ENCODE results near the gene CDKAL1.
"Not testable (repeated sequence)": the region's sequence is repeated elsewhere in the genome, so short reads cannot be mapped to it uniquely, and the experiment has no call there.

The CDKAL1 gene

DNA sequence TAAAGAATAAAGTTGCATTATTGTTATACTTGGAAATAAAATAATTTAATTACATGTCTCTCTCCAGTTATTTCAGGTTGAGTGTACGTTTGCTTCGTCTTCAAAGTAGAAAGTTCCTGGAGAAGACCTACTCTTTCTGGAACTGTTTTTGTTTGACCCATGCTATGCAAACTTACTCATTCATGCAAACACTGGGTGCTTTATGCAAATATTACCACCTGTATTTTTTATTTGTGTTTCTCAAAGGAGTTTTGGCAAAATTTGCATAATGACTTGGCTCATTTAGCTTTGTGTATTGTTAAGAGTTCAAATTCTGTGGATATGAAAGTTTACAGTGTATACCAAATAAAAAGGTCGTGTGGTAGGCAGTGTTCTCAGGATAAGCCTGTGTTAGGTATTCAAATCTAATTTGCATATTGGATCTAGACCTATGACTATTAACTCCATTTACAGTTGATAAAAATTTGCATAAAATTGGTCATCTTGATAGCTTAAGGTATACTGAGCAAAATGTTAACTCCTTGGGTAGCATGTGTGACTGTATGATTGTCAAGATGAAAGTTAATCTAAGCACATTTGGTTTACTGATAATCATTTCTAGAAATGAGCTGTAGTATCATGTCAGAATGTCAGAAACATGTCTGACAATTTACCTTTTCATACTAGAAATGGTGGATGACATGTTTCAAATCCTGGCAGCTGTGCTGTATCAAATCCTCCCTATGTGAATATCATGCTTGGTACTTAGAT is 65.2 kb downstream of the CDKAL1 start:
- DNase-seq: no peak

DNA sequence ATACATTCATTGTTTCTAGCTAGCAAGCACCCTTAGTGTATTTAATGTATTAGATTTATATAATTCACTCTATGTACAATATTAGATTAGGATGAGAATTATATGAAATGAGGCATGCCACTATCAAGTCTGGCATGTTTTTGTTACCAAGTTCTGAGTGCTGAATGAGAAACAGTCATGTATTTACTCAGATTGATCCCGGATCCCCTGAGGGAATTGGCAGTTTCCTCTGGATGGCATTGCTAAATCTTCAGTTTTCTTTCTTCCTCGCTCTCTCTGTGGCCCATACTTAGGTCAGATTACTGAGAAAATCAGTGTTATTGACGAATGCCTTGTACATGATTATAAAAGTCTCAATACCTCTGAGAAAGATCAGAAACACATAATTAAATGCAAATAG is 66.6 kb downstream of the CDKAL1 start:
- DNase-seq: no peak

DNA sequence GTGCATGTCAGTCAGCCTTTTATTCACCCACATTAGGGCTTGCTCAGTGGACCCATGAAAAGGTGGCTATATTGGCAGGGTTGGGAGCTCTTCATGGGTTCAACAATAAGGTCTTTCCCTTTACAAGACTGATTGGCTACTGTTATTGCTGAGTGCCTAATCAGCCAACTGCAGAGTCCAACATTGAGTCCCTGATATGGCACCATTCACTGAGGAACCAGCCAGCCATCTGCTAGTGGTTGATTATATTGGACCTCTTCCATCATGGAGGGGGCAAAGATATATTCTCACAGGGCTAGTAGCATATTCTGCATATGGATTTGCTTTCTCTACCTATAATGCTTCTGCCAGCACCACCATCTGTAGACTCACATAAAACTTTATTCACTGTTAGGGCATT is 69.9 kb downstream of the CDKAL1 start:
- DNase-seq: no peak

DNA sequence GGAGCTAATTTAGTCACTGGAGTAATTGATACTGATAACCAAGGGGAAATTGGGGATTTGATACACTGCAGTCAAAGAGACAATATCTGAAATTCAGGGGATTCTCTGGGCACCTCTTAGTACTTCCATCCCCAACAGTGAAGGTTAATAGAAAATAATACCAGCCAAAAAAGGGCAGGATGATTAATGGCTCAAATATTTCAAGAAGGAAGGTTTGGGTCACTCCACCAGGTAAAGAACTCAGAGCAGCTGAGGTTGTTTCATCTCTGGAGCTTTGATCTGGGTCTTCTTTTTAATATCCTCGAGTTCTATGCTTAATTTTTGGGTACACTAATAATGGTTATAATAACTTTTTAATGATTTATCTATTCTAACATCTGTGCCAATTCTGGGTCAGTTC is 70.8 kb downstream of the CDKAL1 start:
- DNase-seq: no peak

DNA sequence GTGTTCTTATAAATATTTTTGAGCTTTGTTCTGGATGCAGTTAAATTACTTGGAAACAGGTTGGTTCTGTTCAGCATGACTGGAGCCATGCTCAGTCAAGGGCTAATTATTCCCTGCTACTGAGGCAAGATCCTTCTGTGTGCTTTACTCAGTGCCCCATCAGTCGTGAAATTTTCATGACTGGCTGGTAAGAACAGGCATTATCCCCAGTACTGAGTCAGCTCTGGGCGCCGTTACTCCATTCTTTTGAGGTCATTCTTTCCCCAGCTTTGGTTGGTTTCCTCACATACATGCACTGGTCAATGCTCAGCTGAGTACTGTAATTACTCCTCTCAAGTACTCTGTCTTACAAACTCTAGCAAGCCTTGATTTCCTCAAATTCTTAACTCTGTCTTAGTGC is 71.3 kb downstream of the CDKAL1 start:
- no peak for DNase-seq

DNA sequence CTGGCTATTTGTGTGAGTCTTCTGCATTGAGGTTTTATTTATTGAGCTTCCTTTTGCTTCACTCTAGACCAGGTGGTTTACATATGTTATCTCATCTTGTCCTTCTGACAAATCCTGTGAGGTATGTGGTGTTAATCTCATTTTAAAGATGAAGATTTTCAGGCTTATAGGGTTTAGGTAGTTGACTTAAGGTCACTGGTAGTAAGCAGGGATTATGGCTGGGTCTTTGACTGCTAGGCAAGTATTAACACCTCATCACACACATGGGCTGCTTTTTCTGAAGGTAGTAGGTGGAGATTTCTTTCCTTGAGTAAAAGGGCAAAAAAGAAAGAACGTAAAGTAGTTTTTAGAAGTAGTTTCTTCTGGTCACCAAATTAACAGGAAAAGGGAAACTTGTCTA is 72.6 kb downstream of the CDKAL1 start:
- no peak for DNase-seq

DNA sequence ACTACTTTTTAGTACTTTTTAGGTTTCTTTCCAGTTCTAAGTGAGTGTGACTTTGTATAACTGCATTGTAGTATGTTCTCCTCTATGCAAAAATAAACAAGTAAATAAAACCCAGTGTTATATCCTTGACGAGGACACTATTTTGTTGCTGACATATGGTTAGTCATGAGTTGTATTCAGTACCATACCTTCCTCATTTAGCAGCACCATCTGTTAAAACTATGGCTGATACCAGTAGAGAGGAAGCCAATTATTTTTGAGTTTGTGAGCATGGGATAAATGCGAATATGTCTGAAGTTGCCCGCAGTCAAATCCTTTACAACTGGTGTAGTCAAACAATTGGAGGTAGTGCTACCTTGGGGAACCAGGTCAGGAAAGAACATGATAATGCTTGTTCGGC is 74.1 kb downstream of the CDKAL1 start:
- DNase-seq: no peak

DNA sequence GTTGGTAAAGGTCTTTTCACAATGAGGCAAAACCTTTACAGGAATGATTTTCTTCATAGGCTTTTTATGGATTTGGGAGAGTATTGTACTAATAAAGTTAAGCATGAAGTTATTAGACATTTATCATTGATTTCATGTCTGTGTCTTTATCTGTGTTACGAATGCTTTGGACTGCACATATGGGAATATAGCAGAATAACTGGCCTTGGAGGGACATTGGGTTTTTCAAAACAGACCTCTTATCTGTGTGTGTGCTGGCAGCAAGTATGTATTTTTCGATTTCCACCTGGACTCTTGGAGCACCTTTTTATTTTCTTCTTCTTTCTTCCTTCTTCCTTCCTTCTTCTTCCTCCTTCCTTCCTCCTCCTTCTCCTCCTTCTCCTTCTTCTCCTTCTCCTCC is 74.6 kb downstream of the CDKAL1 start:
- DNase-seq: no peak

DNA sequence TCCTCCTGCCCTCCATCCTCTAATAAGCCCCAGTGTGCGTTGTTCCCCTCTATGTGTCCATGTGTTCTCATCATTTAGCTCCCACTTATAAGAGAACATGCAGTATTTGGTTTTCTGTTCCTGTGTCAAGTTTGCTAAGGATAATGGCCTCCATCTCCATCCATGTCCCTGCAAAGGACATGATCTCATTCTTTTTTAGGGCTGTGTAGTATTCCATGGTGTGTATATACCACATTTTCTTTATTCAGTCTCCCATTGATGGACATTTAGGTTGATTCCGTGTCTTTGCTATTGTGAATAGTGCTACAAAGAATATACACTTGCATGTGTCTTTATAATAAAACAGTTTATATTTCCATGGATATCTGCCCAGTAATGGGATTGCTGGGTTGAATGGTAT is 75.7 kb downstream of the CDKAL1 start:
- not testable (repeated sequence) for DNase-seq

DNA sequence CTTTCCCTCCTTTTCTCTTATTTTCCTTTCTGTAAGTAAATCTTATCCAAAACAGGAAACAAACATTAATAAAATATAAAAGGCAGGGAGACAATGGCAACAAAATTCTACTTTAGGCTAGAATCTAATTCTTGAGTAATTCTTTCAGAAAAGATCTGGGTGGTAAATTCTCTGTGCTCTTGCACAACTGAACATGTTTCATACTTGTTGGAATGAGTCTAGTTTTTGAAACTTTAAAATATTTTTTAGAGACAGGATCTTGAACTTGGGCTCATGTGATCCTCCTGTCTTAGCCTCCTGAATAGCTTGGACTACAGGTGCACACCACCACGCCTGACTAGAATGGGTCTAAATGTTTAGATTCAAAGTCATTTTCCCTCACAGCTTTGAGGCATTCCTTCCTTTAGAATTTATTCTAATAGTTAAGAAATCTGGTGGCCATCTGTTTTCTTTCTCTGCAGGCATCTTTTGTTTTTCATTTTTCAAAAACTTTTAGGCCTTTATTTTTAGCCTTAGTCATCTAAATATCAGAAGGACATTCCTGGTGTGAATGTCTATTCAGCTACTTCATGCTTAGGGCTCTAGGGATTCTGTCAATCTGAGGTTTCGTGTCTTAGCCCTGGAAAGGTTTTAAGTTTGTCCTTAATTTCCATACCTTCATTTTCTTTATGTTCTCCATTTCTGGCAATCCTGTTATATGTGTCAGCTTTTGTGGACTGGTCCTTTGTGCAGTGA is 76.5 kb downstream of the CDKAL1 start:
- DNase-seq: no peak

DNA sequence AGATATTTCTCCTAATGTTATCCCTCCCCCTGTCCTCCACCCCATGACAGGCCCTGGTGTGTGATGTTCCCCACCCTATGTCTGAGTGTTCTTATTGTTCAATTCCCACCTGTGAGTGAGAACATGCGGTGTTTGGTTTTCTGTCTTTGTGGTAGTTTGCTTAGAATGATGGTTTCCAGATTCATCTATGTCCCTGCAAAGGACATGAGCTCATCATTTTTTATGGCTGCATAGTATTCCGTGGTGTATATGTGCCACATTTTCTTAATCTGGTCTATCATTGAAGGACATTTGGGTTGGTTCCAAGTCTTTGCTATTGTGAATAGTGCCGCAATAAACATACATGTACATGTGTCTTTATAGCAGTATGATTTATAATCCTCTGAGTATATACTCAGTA is 83.3 kb downstream of the CDKAL1 start:
- DNase-seq: not testable (repeated sequence)

DNA sequence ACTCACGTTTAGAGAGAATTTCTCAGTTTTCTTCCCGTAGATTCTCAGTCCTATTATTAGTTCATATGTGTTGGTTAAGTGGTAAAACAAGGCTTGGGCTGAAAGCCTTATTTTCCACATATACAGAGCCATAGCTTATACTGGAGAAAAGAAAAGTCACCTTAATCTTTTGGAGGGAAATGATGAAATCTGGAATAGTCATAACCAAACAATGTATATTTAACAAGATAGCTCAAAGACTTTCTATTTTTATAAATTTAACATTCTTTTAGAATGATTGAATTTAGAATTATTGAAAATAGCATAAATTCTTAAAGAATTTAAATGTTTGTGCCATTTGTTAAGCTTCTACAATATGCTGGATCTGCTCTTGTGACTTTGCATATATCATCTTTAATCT is 85.8 kb downstream of the CDKAL1 start:
- no peak for DNase-seq

DNA sequence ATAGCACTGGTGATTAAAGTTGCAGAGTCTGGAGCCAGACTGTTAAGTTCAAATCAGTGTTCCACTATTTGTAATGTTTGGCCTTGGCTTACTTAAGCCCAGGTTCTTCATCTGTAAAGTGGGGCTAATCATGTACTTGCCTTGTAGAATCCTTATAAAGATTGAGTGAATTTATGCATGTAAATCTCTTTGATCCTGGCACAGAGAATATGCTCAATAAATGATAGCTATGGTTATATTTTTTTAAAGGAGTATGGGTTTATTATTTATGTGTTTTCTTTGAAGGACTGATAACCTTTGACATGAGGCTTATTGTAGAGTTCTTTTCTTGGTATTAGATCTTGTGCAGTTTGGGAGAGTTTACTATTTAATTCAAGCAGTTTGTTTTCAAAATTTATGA is 89.5 kb downstream of the CDKAL1 start:
- no peak for DNase-seq

DNA sequence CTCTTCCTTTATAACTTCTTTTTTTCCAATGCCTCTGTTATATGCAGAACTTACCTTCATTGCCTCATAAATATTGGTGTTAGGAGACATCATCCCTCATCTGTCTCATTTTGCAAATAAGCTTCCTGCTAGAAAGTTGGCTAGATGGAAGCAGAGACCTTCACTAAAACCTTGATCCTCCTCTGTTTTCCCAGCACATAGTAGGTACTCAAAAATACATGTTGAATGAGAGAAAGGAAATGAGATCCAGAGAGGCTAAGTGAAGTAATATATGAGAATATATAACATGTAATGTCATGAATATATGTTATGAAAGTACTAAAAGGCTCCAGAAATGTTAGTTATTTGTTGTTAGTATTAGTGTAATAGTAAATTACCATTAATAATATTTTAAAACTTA is 91.9 kb downstream of the CDKAL1 start:
- no peak for DNase-seq

DNA sequence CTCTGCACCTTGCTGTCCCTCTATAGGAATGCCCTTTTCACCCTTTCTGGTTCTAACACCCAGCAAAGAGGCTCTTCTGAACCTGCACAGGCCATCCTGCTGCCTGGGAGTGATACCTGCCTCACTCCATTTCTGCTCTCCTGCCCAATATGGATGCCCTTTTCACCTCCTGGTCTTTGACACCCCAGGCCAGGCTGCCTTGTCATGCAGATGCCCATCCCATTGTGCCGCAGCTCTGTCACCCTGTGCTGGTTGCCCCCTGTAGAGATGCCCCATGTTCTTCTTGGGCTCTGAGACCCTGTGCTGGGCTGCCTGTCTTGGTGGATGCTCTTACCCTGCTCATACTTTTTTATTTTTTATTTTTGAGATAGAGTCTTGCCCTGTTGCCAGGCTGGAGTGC is 95.3 kb downstream of the CDKAL1 start:
- no peak for DNase-seq

DNA sequence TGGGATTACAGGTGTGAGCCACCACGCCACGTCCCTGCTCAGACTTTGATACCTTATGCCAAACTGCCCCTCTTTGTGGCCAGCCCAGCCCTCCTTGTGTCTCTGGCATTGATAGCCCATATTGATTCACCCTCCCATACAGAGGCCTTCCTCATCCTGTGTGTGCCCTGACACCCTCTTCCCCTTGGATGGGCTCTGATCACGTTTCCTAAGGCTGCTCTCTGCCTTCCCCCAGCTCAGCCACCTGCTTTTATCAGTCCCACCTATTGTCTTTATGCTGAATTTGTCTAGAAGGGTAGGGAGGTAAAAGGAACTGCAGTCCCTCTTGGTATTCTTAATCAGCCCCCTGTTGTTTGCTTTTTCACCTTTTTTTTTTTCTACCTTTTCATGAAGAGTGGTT is 95.9 kb downstream of the CDKAL1 start:
- DNase-seq: no peak

DNA sequence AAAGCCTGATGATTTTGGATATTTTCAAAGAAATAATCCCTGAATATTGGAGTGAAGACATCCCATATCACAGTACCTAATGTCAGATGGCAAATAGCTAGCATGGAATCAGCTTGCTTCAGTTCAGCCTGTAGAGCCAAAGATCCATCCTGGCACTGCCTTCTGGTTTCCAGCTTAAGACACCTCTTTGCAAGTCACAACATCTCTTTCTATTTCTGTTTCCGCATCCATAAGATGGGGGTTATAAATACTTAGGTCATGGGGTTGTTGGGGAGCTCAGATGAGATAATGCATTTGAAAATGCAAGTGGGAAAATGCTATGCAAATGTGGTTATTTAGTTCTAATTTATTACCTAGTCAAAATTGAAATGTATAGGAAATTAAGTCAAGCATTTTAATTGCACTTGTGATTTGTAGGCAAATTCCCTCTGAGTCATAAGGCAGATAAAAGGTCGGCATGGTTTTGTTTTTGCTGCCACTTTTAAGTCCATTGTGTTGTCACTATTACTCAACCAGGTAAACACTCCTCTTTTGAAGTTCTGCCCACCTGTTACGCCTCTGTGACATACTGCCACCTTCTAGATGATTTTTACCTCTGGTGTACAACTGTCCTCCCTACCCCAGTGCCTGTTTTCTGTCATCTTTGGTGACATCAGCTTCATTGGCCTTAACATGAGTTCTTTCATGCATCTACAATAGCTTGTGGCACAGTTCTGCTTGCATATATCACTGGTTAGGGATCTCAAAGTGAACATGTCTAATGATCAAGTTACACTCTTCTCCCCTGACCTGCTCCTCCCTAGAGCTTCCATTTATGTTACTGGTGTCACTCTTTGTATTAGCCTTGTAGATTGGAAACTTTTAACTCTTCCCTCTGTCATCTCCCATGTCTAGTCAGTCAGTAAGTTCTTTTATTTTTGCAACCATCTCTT is 96.6 kb downstream of the CDKAL1 start:
- peak; percentile 2 for DNase-seq

DNA sequence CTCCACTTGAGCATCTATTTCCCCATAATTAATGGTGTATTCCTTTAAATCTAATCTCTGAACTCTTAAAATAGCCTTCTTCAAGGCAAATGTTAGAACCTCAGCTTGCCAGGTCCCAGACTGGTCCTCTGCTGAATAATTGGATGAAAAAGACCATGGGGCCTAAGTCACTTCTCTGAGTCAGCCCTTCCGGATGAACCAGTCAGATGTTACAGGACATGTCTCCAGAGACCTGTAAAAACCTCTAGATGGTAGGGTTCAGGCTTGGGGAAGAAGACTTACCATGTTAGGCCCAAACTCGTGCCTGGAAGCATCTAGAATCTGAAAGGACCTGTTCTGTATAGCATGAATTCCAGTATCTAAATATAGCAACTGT is 97.3 kb downstream of the CDKAL1 start:
- DNase-seq: no peak

DNA sequence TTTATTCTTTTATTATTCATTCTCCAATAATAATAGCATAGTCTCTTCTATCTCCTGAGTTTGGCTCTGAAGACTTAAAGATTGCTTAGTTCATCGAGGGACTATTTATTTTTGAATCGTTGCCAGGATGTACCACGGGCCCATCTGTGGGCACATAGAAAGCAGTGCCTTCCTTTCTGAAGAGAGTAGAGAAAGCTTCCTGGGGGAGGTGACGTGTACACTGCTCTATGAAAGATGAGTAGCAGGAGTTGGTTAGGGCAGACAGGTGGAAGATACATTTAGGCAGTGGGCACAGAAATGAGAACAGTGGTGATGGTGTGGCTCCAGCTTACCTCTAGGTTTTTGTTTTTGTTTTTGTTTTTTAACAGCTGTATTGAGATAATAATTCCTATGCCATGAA is 98.4 kb downstream of the CDKAL1 start:
- no peak for DNase-seq

DNA sequence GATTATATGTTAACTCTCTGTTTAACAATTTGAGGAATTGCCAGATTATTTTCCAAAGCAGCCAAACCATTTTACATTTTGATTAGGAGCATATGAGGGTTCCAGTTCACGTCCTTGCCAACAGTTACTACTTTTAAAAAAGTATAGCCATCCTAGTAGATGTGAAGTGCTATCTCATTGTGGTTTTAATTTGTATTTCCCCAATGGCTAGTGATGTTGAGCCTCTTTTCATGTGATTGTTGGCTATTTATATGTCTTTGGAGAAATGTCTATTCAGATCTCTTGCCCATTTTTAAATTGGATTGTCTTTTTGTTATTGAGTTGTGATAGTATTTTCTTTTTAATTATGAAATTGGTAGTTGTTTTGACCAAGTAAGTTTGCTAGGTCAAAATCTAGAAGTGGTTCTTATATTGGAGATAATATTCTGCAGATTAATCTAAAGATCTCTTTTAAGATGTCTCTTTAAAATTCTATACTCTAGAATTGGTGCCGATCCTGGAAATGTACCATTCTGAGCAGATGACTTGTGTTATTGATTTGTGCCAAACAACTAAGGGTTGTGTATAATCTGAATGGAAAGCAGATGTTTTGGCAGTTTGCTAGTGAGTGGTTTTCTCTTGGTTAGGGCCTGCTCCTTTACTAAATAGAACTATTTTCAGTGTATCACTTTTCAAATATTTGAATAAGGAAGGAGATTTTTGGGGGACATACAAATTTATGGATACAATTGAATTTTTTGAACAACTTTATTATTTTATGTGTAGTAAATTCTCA is 99.5 kb downstream of the CDKAL1 start:
- no peak for DNase-seq

DNA sequence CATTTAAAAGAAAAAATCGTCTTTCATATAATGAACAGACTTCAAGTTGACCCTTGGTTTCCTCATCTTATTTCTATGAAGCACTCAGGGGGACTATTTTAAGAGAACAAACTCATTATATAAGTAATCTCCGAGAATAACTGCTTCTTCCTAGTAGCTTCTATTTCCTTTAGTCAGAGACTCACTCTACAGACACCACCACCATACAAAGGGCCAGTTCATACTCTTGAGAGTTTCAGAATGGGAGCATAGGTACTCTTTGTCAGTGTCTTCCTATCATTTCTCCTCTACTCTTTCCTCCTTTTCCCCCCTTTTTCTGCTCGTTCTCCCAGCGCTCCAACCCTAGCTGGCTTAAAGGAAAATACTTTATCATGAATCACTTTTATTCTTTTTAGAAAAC is 104.9 kb downstream of the CDKAL1 start:
- no peak for DNase-seq

DNA sequence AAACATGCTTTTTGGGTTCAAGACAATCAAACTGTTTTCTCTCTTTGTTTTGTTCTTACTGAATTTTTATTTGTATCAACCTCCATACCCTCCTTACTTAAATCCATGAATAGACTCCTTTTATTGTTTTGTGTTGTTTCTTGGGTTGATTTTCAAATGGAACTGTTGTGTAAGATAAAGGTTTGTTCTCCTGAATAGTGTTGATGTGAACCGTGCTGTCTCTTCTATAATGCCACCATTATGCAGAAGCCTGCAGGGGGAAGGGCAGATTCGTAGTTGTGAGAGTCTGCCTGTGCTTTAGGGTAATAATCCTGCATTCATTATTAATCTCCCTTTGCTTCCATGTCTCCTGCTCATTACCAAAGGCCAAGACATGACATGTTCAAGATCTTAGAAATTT is 105.9 kb downstream of the CDKAL1 start:
- DNase-seq: no peak

DNA sequence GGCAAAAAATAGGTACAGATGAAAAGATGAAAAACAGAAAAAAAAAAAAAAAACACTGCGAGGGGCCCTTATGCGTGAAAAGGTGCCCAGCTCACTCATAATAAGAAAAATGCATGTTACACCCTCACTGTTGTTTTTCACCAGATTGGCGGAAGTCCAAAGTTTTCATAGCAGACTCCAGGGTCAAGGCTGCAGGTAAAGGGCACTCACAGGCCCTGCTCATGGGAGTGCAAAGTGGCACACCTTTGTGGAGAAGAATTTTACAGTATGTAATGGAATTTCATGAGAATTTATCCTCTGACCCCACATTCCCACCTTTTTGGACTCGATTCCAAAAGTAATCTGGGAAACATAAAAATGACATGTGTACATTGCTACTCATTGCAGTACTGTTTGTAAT is 108.2 kb downstream of the CDKAL1 start:
- no peak for DNase-seq
